Astrocyte of the spinal cord (primary cell): ENCODE measurements around the gene PSKH1.
A peak's percentile ranks its signal among the peaks of the same experiment; 100 is the strongest.

Source experiments
- DNase-seq: peaks from one replicate; pipeline ENCODE4 v3.0.0; 2011; ENCODE audit warnings: low read depth, low spot score
- H3K4me3 ChIP-seq: 2 replicates; pipeline ENCODE4 v1.5.1; 2011; ENCODE audit warnings: low read depth, mild to moderate bottlenecking, low read length, moderate library complexity
- CTCF ChIP-seq: IDR thresholded peaks from 2 replicates; pipeline ENCODE4 v1.5.1; 2012; ENCODE audit warnings: low read depth, mild to moderate bottlenecking, low read length, inconsistent platforms
- in situ Hi-C: cut with HindIII; loops from 2 replicates; pipeline ENCODE4 v1.10.0; 2017; ENCODE audit warnings: low sequenced_read_pairs

Gene PSKH1

GRCh38 chr16:67927131-67927941 lies 34.3 kb downstream of the PSKH1 start:
- no peak for TF ChIP-seq CTCF
- in situ Hi-C loops = no loop called here
- H3K4me3 ChIP-seq = no peak overlapping the region
- no peak for DNase-seq

GRCh38 chr16:67928147-67928546 lies 35.1 kb downstream of the PSKH1 start:
- DNase-seq = no peak
- TF ChIP-seq CTCF = no peak
- no peak overlapping the region for H3K4me3 ChIP-seq
- in situ Hi-C loops = no loop called here

DNA sequence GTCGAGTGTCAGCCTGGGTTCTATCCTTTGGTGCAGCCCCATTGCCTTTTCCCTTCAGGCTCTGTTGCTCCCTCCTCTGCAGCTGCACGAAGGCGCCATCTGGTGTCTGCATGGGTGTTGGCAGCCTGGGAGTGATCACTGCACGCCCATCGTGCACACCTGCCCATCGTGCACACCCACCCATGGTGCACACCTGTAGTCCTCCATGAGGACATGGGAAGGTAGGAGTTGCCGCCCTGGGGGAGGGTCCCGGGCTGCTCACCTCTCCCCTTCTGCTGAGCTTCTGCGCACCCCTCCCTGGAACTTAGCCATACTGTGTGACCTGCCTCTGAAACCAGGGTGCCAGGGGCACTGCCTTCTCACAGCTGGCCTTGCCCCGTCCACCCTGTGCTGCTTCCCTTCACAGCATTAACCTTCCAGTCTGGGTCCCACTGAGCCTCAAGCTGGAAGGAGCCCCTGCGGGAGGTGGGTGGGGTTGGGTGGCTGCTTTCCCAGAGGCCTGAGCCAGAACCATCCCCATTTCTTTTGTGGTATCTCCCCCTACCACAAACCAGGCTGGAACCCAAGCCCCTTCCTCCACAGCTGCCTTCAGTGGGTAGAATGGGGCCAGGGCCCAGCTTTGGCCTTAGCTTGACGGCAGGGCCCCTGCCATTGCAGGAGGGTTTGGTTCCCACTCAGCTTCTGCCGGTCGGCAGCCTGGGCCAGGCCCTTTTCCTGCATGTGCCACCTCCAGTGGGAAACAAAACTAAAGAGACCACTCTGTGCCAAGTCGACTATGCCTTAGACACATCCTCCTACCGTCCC lies 35.7 kb downstream of the PSKH1 start:
- peak; percentile 96 for TF ChIP-seq CTCF
- in situ Hi-C loops = no loop called here
- DNase-seq = peak; percentile 42
- H3K4me3 ChIP-seq = no peak overlapping the region

- H3K4me3 ChIP-seq = no peak overlapping the region
- in situ Hi-C loops = no loop called here
- no peak for DNase-seq
- TF ChIP-seq CTCF = no peak
Observed at GRCh38 chr16:67930191-67930590, 37.1 kb downstream of the PSKH1 start.

DNA sequence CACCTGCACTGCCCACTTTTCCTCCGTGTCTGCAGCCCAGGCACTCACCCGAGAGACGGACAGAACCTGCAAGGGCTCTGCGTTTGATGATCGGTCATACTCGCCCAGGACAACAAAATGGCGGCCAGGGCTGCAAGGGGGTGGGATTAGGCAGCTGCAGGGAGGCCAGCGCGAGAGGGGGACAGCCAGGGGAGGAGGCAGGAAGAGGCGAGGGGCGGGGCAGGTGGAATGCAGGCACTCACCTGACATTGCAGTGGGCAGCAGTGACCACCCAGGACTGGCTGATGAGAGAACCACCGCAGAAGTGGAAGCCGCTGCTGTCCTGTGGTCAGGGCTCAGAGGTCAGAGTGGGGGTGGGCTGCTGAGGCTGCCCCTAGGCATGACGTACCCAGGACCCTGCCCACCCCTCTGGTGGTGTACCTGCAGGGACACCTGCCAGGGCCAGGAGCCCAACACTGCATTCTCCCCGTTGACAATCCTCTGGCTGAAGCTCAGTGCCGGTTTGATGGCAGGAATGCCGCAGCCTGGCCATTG lies 37.7 kb downstream of the PSKH1 start:
- in situ Hi-C loops = no loop called here
- TF ChIP-seq CTCF = no peak
- DNase-seq = no peak
- H3K4me3 ChIP-seq = no peak overlapping the region

GRCh38 chr16:67931712-67932461 lies 38.8 kb downstream of the PSKH1 start, which contains the start of gene CTRL:
Gene CTRL (minus strand): TSS chr16:67931862. CDS start chr16:67931852, 10 bp downstream.
- no peak within 1 kb of the TSS for H3K4me3 ChIP-seq
- in situ Hi-C loops = no loop called here
- TF ChIP-seq CTCF = peak; percentile 5
- DNase-seq = no peak
